Adrenal gland (tissue), 5 donors: ENCODE measurements around the gene TACR1.

Experiments used
- CTCF ChIP-seq, 6 experiments: fragments of 450-650 bp in 4 of 6; fragments of 200-600 bp in 2 of 6; sonication (generic) in 1 of 6; IDR thresholded peaks; 1 replicate in 5 of 6; 2 replicates in 1 of 6; pipeline versions ENCODE4 v1.5.1 to v1.8.0; 2016 to 2021; ENCODE audit warnings: antibody characterized with exemption in 6 of 6, mild to moderate bottlenecking in 2 of 6, moderate library complexity in 1 of 6
- POLR2A ChIP-seq, 2 donors: fragments of 450-650 bp; IDR thresholded peaks; one replicate each; pipeline ENCODE4 v1.6.1; 2017; ENCODE audit warnings: antibody characterized with exemption in 2 of 2, mild to moderate bottlenecking in 2 of 2, moderate library complexity in 1 of 2
- donor health status: DM: no; HTN: no; CAD: no.

- TF ChIP-seq CTCF (IDR thresholded peaks at IDR 0.05), result no peak
- TF ChIP-seq POLR2A (IDR thresholded peaks at IDR 0.05), result no peak
Observed at GRCh38 chr2:75002007-75002406, 197.3 kb downstream of the TACR1 start.
